HK-2 (cell line): ENCODE results near the gene HSD17B2.
"Not testable (repeated sequence)": the region's sequence is repeated elsewhere in the genome, so short reads cannot be mapped to it uniquely, and the experiment has no call there.

Source experiments
- DNase-seq: peaks from one replicate; pipeline ENCODE4 v3.0.0-alpha.2; 2018; ENCODE audit not compliant: unreplicated experiment

Gene HSD17B2

GRCh38 chr16:82034981-82035612 lies at the start of gene HSD17B2:
HSD17B2 (plus strand) TSS chr16:82035253; CDS start chr16:82035425, 172 bp downstream.
- DNase-seq = peak; percentile 35

- no peak for DNase-seq
These were observed 47.9 kb upstream of the HSD17B2 start for GRCh38 chr16:81987121-81987520.

GRCh38 chr16:81987706-81988105 lies 47.3 kb upstream of the HSD17B2 start:
- DNase-seq = no peak

GRCh38 chr16:81992859-81993258 lies 42.2 kb upstream of the HSD17B2 start:
- no peak for DNase-seq

GRCh38 chr16:81994485-81994884 lies 40.6 kb upstream of the HSD17B2 start:
- no peak for DNase-seq

GRCh38 chr16:81995651-81996050 lies 39.4 kb upstream of the HSD17B2 start:
- no peak for DNase-seq

- DNase-seq = peak; percentile 41
These were observed 38.2 kb upstream of the HSD17B2 start for GRCh38 chr16:81996664-81997509.

- DNase-seq = peak; percentile 7
These were observed 37.3 kb upstream of the HSD17B2 start for GRCh38 chr16:81997738-81998137.

- DNase-seq = no peak
These were observed 32.2 kb upstream of the HSD17B2 start for GRCh38 chr16:82002831-82003230.

- no peak for DNase-seq
These were observed 30.5 kb upstream of the HSD17B2 start for GRCh38 chr16:82004601-82005000.

- no peak for DNase-seq
These were observed 29.8 kb upstream of the HSD17B2 start for GRCh38 chr16:82005027-82005830.

- DNase-seq = no peak
These were observed 29.0 kb upstream of the HSD17B2 start for GRCh38 chr16:82006036-82006435.

GRCh38 chr16:82007189-82007588 lies 27.9 kb upstream of the HSD17B2 start:
- DNase-seq = no peak

GRCh38 chr16:82008957-82009592 lies 26.0 kb upstream of the HSD17B2 start:
- DNase-seq = no peak

- not testable (repeated sequence) for DNase-seq
These were observed 25.3 kb upstream of the HSD17B2 start for GRCh38 chr16:82009789-82010188.

- DNase-seq = no peak
These were observed 24.4 kb upstream of the HSD17B2 start for GRCh38 chr16:82010649-82011048.

- DNase-seq = peak; percentile 51
These were observed 23.8 kb upstream of the HSD17B2 start, which contains the start of gene SDR42E1 for GRCh38 chr16:82011199-82011641. SDR42E1 (minus strand) TSS chr16:82011470; CDS start chr16:82000858, 10,612 bp downstream.

GRCh38 chr16:82013139-82013538 lies 21.9 kb upstream of the HSD17B2 start:
- no peak for DNase-seq

- DNase-seq = no peak
These were observed 18.8 kb upstream of the HSD17B2 start for GRCh38 chr16:82016263-82016662.

- DNase-seq = no peak
These were observed 18.1 kb upstream of the HSD17B2 start for GRCh38 chr16:82016964-82017363.

GRCh38 chr16:82017911-82018568 lies 17.0 kb upstream of the HSD17B2 start:
- DNase-seq = no peak
